Bronchial epithelial cell (primary cell): ENCODE measurements around the gene DKK3. TPM values are rescaled to one million over a fixed set of nuclear protein-coding genes. Genes with fewer than 3 reads are reported as not detected.

Source experiments
- DNase-seq: peaks from one replicate; pipeline ENCODE4 v3.0.0-alpha.2; 2010; ENCODE audit warnings: low read depth
- FAIRE-seq: peaks from 2 replicates; lab custom pipeline; 2011; peaks lifted over from hg19 to GRCh38; lab: Jason Lieb, UNC
- H3K27me3 ChIP-seq: 2 replicates; pipeline ENCODE4 v1.5.1; 2011; ENCODE audit warnings: low read length; ENCODE audit not compliant: control insufficient read depth, insufficient read depth
- H3K36me3 ChIP-seq: 2 replicates; pipeline ENCODE4 v1.5.1; 2011; ENCODE audit warnings: low read length; ENCODE audit not compliant: control insufficient read depth, insufficient read depth
- H3K4me3 ChIP-seq: 2 replicates; pipeline ENCODE4 v1.5.1; 2011; ENCODE audit warnings: mild to moderate bottlenecking, low read depth, low read length, control low read depth
- total RNA-seq: library from RNA; depleted of rRNA; stranded (reverse); fragments of >200 nt; gene quantifications from 2 replicates; pipeline ENCODE4 v1.2.1, GENCODE V29; 2014
- TF ChIP-seq, protein P1 (sequence below): IDR thresholded peaks from 2 replicates; pipeline ENCODE4 v1.5.1; 2011; ENCODE audit warnings: mild to moderate bottlenecking, moderate library complexity, low read length, control low read depth, inconsistent platforms; ENCODE audit not compliant: insufficient read depth, severe bottlenecking

The DKK3 gene
- total RNA-seq, 1 donor from 2014 or later = 72.4 TPM

DNA sequence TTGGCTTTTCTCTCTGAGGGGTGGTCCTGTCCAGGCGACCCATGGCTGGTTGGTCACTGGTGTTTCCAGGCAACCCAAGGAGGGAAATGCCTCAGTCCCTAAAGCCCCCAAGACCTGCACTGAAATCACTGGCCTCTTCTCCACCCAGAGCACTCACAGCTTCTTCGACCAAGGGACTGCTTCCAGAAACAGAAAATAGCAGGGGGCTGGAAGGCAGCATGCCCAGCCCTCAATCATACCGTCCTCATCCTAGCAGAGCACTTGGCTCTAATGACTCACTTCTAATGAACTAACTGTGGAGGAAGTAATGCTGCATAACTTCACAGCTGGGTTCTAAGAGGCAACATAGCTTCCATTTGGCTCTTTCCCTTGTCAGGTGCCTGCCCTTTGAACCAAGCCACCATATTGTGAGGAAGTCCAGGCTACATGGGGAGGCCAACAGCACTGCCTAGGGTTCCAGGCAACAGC, 27.6 kb downstream of the DKK3 start:
- Histone ChIP-seq H3K4me3 (no peak overlapping the region), H3K27me3 (no peaks in the 10 kb centered on the region), H3K36me3 (no peaks in the 10 kb centered on the region)
- FAIRE-seq = peak; percentile 99
- no peak for DNase-seq
- TF ChIP-seq, protein P1, sequence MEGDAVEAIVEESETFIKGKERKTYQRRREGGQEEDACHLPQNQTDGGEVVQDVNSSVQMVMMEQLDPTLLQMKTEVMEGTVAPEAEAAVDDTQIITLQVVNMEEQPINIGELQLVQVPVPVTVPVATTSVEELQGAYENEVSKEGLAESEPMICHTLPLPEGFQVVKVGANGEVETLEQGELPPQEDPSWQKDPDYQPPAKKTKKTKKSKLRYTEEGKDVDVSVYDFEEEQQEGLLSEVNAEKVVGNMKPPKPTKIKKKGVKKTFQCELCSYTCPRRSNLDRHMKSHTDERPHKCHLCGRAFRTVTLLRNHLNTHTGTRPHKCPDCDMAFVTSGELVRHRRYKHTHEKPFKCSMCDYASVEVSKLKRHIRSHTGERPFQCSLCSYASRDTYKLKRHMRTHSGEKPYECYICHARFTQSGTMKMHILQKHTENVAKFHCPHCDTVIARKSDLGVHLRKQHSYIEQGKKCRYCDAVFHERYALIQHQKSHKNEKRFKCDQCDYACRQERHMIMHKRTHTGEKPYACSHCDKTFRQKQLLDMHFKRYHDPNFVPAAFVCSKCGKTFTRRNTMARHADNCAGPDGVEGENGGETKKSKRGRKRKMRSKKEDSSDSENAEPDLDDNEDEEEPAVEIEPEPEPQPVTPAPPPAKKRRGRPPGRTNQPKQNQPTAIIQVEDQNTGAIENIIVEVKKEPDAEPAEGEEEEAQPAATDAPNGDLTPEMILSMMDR = no peak

GRCh38 chr11:11980200-11980599, 28.2 kb downstream of the DKK3 start:
- H3K36me3 ChIP-seq = no peaks in the 10 kb centered on the region
- no peak overlapping the region for H3K4me3 ChIP-seq
- H3K27me3 ChIP-seq = no peaks in the 10 kb centered on the region
- TF ChIP-seq, protein P1 = no peak
- DNase-seq (no peak), FAIRE-seq (no peak)

DNA sequence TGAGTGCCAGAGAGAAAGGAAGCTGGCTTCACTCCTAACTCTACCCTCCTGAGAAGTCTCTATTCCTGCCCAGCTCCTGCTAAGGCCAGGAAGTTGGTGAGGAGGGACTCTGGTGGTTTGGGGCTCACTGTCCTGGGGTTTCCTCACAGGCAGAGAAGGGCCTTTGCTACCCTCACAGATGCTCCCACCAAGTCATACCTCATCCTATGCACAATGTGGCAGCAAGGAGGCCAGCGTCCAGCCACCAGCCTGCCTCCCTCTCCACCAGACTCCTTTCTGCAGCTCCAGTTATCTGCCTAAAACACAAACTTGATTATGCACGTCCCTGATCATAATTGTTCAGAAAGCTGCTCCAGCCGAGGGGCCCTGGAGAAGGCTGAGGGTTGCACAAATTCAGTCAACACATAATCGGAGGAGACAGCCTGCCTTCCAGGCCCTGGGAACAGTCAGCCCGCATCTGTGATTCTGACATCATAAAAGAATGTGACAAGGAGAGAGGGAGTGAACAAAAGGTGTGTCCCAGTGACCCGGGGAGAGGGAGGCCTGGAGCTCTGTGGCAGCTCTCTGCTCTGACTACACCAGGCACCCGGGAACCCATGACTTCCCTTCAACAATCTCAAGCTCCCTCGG, 28.8 kb downstream of the DKK3 start:
- TF ChIP-seq, protein P1 = no peak
- DNase-seq (peak; percentile 13), FAIRE-seq (no peak)
- Histone ChIP-seq H3K4me3 (no peak overlapping the region), H3K27me3 (no peaks in the 10 kb centered on the region), H3K36me3 (no peaks in the 10 kb centered on the region)

- no peaks in the 10 kb centered on the region for H3K36me3 ChIP-seq
- no peak overlapping the region for H3K4me3 ChIP-seq
- H3K27me3 ChIP-seq = no peaks in the 10 kb centered on the region
- no peak for DNase-seq
- no peak for FAIRE-seq
- TF ChIP-seq, protein P1 = no peak
Observed at GRCh38 chr11:11978792-11979487, 29.5 kb downstream of the DKK3 start.

DNA sequence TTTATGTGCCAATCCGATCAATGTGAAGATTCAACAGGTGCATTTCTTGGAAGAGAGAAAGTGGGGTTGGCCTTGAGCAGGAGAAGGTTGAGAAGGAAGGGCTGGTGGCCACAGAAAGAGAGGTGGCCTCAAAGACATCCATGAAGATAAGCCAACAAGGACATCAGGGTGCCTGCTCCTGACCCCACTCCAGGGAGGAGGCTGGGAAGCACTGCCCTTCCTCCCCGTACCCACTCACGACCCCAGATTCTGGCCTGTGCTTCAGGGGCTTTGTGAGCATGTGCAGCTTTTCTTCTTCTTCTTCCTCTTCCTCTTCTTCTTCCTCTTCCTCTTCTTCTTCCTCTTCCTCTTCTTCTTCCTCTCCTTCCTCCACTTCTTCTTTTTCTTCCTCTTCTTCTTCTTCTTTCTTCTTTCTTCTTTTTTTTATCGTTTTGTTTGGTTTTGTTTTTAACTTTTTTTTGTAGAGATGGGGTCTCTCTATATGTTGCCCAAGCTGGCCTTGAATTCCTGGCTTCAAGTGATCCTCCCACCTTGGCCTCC, 30.3 kb downstream of the DKK3 start:
- DNase-seq (no peak), FAIRE-seq (no peak)
- H3K4me3 ChIP-seq = no peak overlapping the region
- no peaks in the 10 kb centered on the region for H3K27me3 ChIP-seq
- TF ChIP-seq, protein P1 = no peak
- no peaks in the 10 kb centered on the region for H3K36me3 ChIP-seq
